Colonic mucosa (tissue), 4 donors: ENCODE data around the gene IRS1. TPM values are rescaled to one million over a fixed set of nuclear protein-coding genes. Genes with fewer than 3 reads are reported as not detected.

Experiments used
- DNase-seq: peaks from one replicate; pipeline ENCODE4 v3.0.0-alpha.2; 2020
- H3K27ac ChIP-seq: fragments of 200-600 bp; one replicate; pipeline ENCODE4 v1.8.0; 2021
- H3K27me3 ChIP-seq: fragments of 200-600 bp; one replicate; pipeline ENCODE4 v1.8.0; 2021
- H3K36me3 ChIP-seq: fragments of 200-600 bp; one replicate; pipeline ENCODE4 v1.8.0; 2021
- H3K4me1 ChIP-seq: fragments of 200-600 bp; one replicate; pipeline ENCODE4 v1.8.0; 2021; ENCODE audit warnings: mild to moderate bottlenecking
- H3K4me3 ChIP-seq: fragments of 200-600 bp; one replicate; pipeline ENCODE4 v1.8.0; 2021
- H3K9ac ChIP-seq, 2 donors: one replicate each; pipeline ENCODE4 v1.7.0; 2013; ENCODE audit warnings: control low read depth in 2 of 2, low read depth in 2 of 2, low read length in 2 of 2
- H3K9me3 ChIP-seq: fragments of 200-600 bp; one replicate; pipeline ENCODE4 v1.8.0; 2021
- CTCF ChIP-seq: fragments of 200-600 bp; IDR thresholded peaks from one replicate; pipeline ENCODE4 v1.8.0; 2022; ENCODE audit warnings: antibody characterized with exemption, mild to moderate bottlenecking
- intact Hi-C: fragments of 100-400 bp; cut with DNase I; formaldehyde crosslinking; loops from one replicate; pipeline ENCODE4 v1.14.1; 2022
- total RNA-seq, 2 donors: library from RNA; stranded (reverse); fragmentation: NEBNext Ultra II Directional in 1 of 2; extraction: Animal tissue kit (Norgen Biotek cat#: 25700) in 1 of 2; gene quantifications; one replicate each; pipeline ENCODE4 v1.2.1, GENCODE V29; 2021
- donor health status: healthy.
- donor health status: DM: no; HTN: no; CAD: no.
- donor health status: DM: no; HTN: no; CAD: no.

Gene IRS1
- total RNA-seq, 2 donors from 2014 or later = 9.5 to 17.4 TPM

GRCh38 chr2:226790011-226790410 lies 9.6 kb downstream of the IRS1 start:
- Histone ChIP-seq H3K27ac (no peak overlapping the region), H3K9ac (no peak overlapping the region), H3K9me3 (no peaks in the 10 kb centered on the region), H3K4me1 (no peaks in the 10 kb centered on the region), H3K36me3 (no peaks in the 10 kb centered on the region), H3K4me3 (no peak overlapping the region), H3K27me3 (no peaks in the 10 kb centered on the region)
- no peak for TF ChIP-seq CTCF
- intact Hi-C loops = loop anchor here (10.0 kb wide), 2 partner anchors 135 to 345 kb away; no protein-coding TSS in a partner anchor
- DNase-seq = no peak

DNA sequence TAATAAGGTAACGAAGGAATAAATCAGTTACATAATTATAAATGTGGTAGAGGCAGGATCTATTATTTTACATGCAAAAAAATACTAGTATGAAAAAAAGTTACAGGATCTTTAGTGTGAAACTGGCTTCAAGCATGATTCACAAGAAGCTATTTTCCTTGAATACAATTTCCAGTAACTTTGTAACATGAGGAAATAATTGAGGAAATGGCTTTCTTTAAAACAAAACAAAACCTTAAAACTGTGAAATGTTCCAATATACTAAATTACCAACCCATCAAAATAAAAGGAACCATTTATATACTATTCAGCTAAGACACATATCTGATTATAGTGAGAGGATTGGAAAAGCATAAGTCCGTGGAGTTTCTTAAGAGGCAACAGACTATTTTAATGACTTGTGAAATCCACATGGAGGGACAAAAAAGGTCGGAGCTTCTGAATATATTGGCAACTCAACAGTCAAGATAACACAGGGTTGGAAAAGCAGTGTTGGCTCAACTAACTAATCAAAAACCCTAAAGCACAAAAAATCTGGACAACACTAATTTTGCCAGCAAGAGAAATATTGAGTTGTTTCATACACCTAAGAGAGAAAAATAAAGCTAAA lies 10.6 kb downstream of the IRS1 start:
- H3K36me3 ChIP-seq = no peaks in the 10 kb centered on the region
- intact Hi-C loops = no loop called here
- no peaks in the 10 kb centered on the region for H3K27me3 ChIP-seq
- no peak for DNase-seq
- TF ChIP-seq CTCF = no peak
- no peak overlapping the region for H3K9ac ChIP-seq
- no peak overlapping the region for H3K27ac ChIP-seq
- H3K4me3 ChIP-seq = no peak overlapping the region
- H3K4me1 ChIP-seq = no peaks in the 10 kb centered on the region
- H3K9me3 ChIP-seq = no peaks in the 10 kb centered on the region

- Histone ChIP-seq H3K36me3 (no peaks in the 10 kb centered on the region), H3K9me3 (no peaks in the 10 kb centered on the region), H3K4me3 (no peak overlapping the region), H3K27ac (no peak overlapping the region), H3K27me3 (no peaks in the 10 kb centered on the region), H3K9ac (no peak overlapping the region), H3K4me1 (no peaks in the 10 kb centered on the region)
- intact Hi-C loops = no loop called here
- no peak for DNase-seq
- no peak for TF ChIP-seq CTCF
Observed at GRCh38 chr2:226788064-226788463, 11.6 kb downstream of the IRS1 start.

- Histone ChIP-seq H3K27me3 (no peaks in the 10 kb centered on the region), H3K27ac (no peak overlapping the region), H3K9me3 (no peaks in the 10 kb centered on the region), H3K4me1 (no peaks in the 10 kb centered on the region), H3K4me3 (no peak overlapping the region), H3K9ac (no peak overlapping the region), H3K36me3 (no peaks in the 10 kb centered on the region)
- TF ChIP-seq CTCF = no peak
- no peak for DNase-seq
- intact Hi-C loops = no loop called here
Observed at GRCh38 chr2:226783885-226784284, 15.7 kb downstream of the IRS1 start.

GRCh38 chr2:226782092-226782713 lies 17.4 kb downstream of the IRS1 start:
- H3K27me3 ChIP-seq = no peaks in the 10 kb centered on the region
- no peak for DNase-seq
- H3K4me3 ChIP-seq = no peak overlapping the region
- H3K4me1 ChIP-seq = no peaks in the 10 kb centered on the region
- H3K9me3 ChIP-seq = no peaks in the 10 kb centered on the region
- intact Hi-C loops = no loop called here
- TF ChIP-seq CTCF = no peak
- H3K36me3 ChIP-seq = no peaks in the 10 kb centered on the region
- peak overlapping the region in 1 of 2 donors; percentile 12 for H3K9ac ChIP-seq
- H3K27ac ChIP-seq = no peak overlapping the region
